ENCODE data around the gene KCNQ4. TPM values are rescaled to one million over a fixed set of nuclear protein-coding genes. Genes with fewer than 3 reads are reported as not detected.

KCNQ4 gene
- total and polyA plus RNA-seq, 2 of the 8 experiments (the other 6 are each of a cell fraction or from before 2014, with no cell fraction given) = 2.2 to 3.9 TPM

GRCh38 chr1:40836283-40836682 lies 52.7 kb downstream of the KCNQ4 start:
- Histone ChIP-seq H3K4me2 (ENCODE audit: insufficient read depth in 1 of 2, low read depth in 2 of 2, low read length in 2 of 2) (no peak overlapping the region), H2BK12ac (ENCODE audit: low read depth, low read length) (no peak overlapping the region), H3K79me2 (ENCODE audit: control insufficient read depth in 1 of 2, insufficient read depth in 2 of 2, low read length in 2 of 2) (no peaks in the 10 kb centered on the region), H2AFZ (ENCODE audit: low read length) (no peak overlapping the region), H3K9me3 (ENCODE audit: insufficient read depth in 2 of 2, low read depth in 1 of 2, low read length in 1 of 2) (no peaks in the 10 kb centered on the region), H3K9ac (replicated peaks in 1 of 4; ENCODE audit: extremely low read depth in 1 of 4, low read depth in 3 of 4, low read length in 3 of 4) (no peak overlapping the region), H3K27me3 (replicated peaks in 1 of 4; ENCODE audit: control insufficient read depth in 3 of 4, extremely low read depth in 1 of 4, insufficient read depth in 3 of 4, low read length in 3 of 4) (no peaks in the 10 kb centered on the region), H3K14ac (ENCODE audit: insufficient read length) (no peak overlapping the region), H2AK5ac (ENCODE audit: low read depth, low read length) (no peak overlapping the region), H4K8ac (ENCODE audit: extremely low read depth, insufficient read depth, low read length) (no peak overlapping the region), H3K23ac (ENCODE audit: insufficient read length) (no peak overlapping the region), H2BK15ac (ENCODE audit: low read length) (no peak overlapping the region), H4K5ac (ENCODE audit: insufficient read length, low read depth, low read length) (no peak overlapping the region), H4K91ac (replicated peaks; ENCODE audit: insufficient read length, low read length) (no peak overlapping the region), H2BK5ac (ENCODE audit: low read depth, low read length) (no peak overlapping the region), H2BK120ac (replicated peaks; ENCODE audit: low read depth, low read length) (no peak overlapping the region), H3K56ac (replicated peaks; ENCODE audit: insufficient read length, low read depth, low read length) (no peak overlapping the region), H3K4me3 (ENCODE audit: extremely low read depth in 1 of 4, insufficient read depth in 2 of 4, low read depth in 3 of 4, low read length in 4 of 4) (no peak overlapping the region), H3K18ac (ENCODE audit: extremely low read depth, low read length) (no peak overlapping the region), H3K36me3 (ENCODE audit: control insufficient read depth in 2 of 4, insufficient read depth in 4 of 4, low read length in 3 of 4) (peaks cover 0 to 5% (median 0%) of the 10 kb centered on the region in 4 experiments; a peak in 1 of 8 replicates), H4K20me1 (replicated peaks in 1 of 2; ENCODE audit: control insufficient read depth in 1 of 2, insufficient read depth in 2 of 2, low read length in 2 of 2) (no peaks in the 10 kb centered on the region), H3K23me2 (ENCODE audit: low read depth, low read length) (no peaks in the 10 kb centered on the region), H3K4ac (replicated peaks; ENCODE audit: insufficient read length, low read depth, low read length) (no peak overlapping the region), H3K27ac (ENCODE audit: low read depth, low read length) (no peak overlapping the region), H3K79me1 (ENCODE audit: low read depth, low read length) (no peaks in the 10 kb centered on the region), H3K4me1 (replicated peaks in 1 of 4; ENCODE audit: control insufficient read depth in 3 of 4, insufficient read depth in 4 of 4, low read length in 3 of 4) (no peaks in the 10 kb centered on the region; a peak in 1 of 7 replicates), H2BK20ac (ENCODE audit: low read length) (no peak overlapping the region)
- ChIA-PET CTCF (ENCODE audit: partially characterized antibody) (interaction anchor here (0.8 to 1.4 kb wide), 4 partner anchors 15 to 211 kb away, joined by 3 to 4 read pairs (median 4); no protein-coding TSS in a partner anchor), POLR2A (ENCODE audit: partially characterized antibody) (interaction anchor here (1.0 to 1.3 kb wide), 3 partner anchors 11 to 47 kb away, joined by 3 read pairs; no protein-coding TSS in a partner anchor)
- DNase-seq (ENCODE audit: low read depth in 1 of 2, low spot score in 2 of 2) (no peak), FAIRE-seq (no peak)
- 92 to 100% methylated on average over 1 to 4 of the region's 4 CpGs for WGBS, 2 experiments (ENCODE audit: extremely low coverage in 1 of 2, insufficient coverage in 1 of 2, insufficient read length in 1 of 2, insufficient replicate concordance in 2 of 2, low coverage in 1 of 2, low lambda C conversion rate in 2 of 2, missing lambda C conversion rate in 1 of 2)
- no peak for TF ChIP-seq YY1 (IDR thresholded peaks at IDR 0.05; ENCODE audit: low read depth, low read length)
- no peak for TF ChIP-seq SP2 (IDR thresholded peaks at IDR 0.05; ENCODE audit: low read length)
- TF ChIP-seq KDM4A (IDR thresholded peaks at IDR 0.05; ENCODE audit: low read depth, low read length, severe bottlenecking) = no peak
- TF ChIP-seq GABPA (IDR thresholded peaks at IDR 0.05; ENCODE audit: borderline replicate concordance, insufficient read depth, low read length) = no peak
- TF ChIP-seq PHF8 (conservative IDR thresholded peaks at IDR 0.05; ENCODE audit: low read depth, low read length) = no peak
- TF ChIP-seq POU5F1 (IDR thresholded peaks at IDR 0.05; ENCODE audit: low read depth, low read length) = no peak
- TF ChIP-seq KDM5A (IDR thresholded peaks at IDR 0.05; ENCODE audit: low read length) = no peak
- no peak for TF ChIP-seq SRF (IDR thresholded peaks at IDR 0.05; ENCODE audit: low read depth, low read length)
- TF ChIP-seq CBX5 (IDR thresholded peaks at IDR 0.05; ENCODE audit: low read depth, low read length) = no peak
- TF ChIP-seq JUN (IDR thresholded peaks at IDR 0.05; ENCODE audit: low read depth, low read length) = no peak
- no peak for TF ChIP-seq SP1 (IDR thresholded peaks at IDR 0.05; ENCODE audit: low read depth, low read length)
- no peak for TF ChIP-seq BRCA1 (IDR thresholded peaks at IDR 0.05; ENCODE audit: low read depth, low read length)
- no peak for TF ChIP-seq CBX8 (IDR thresholded peaks at IDR 0.05; ENCODE audit: borderline replicate concordance, low read depth, low read length)
- TF ChIP-seq EGR1 (IDR thresholded peaks at IDR 0.05; ENCODE audit: borderline replicate concordance, low read depth, low read length) = no peak
- TF ChIP-seq FOSL1 (IDR thresholded peaks at IDR 0.05; ENCODE audit: insufficient read depth, low read depth, low read length) = no peak
